Coronary artery (tissue), 2 donors: ENCODE data around the gene ABCC4.
"Not testable (repeated sequence)": the region's sequence is repeated elsewhere in the genome, so short reads cannot be mapped to it uniquely, and the experiment has no call there.

Experiments
- DNase-seq: peaks from one replicate; pipeline ENCODE4 v3.0.0-alpha.2; 2017; ENCODE audit warnings: low spot score
- H3K27ac ChIP-seq, 2 donors: fragments of 200-600 bp; sonication (generic); one replicate each; pipeline ENCODE4 v1.5.1; 2016 to 2019
- H3K4me3 ChIP-seq: fragments of 200-600 bp; sonication (generic); 2 replicates; pipeline ENCODE4 v1.5.1; 2016; ENCODE audit warnings: mild to moderate bottlenecking, moderate library complexity
- TF ChIP-seq, protein P1 (sequence below): fragments of 200-600 bp; sonication (generic); IDR thresholded peaks from one replicate; pipeline ENCODE4 v1.5.1; 2019; ENCODE audit warnings: antibody characterized with exemption

Gene ABCC4

GRCh38 chr13:95195146-95195545, 106.1 kb downstream of the ABCC4 start:
- no peak overlapping the region for H3K27ac ChIP-seq
- no peak for DNase-seq
- TF ChIP-seq, protein P1, sequence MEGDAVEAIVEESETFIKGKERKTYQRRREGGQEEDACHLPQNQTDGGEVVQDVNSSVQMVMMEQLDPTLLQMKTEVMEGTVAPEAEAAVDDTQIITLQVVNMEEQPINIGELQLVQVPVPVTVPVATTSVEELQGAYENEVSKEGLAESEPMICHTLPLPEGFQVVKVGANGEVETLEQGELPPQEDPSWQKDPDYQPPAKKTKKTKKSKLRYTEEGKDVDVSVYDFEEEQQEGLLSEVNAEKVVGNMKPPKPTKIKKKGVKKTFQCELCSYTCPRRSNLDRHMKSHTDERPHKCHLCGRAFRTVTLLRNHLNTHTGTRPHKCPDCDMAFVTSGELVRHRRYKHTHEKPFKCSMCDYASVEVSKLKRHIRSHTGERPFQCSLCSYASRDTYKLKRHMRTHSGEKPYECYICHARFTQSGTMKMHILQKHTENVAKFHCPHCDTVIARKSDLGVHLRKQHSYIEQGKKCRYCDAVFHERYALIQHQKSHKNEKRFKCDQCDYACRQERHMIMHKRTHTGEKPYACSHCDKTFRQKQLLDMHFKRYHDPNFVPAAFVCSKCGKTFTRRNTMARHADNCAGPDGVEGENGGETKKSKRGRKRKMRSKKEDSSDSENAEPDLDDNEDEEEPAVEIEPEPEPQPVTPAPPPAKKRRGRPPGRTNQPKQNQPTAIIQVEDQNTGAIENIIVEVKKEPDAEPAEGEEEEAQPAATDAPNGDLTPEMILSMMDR = no peak
- no peak overlapping the region for H3K4me3 ChIP-seq

DNA sequence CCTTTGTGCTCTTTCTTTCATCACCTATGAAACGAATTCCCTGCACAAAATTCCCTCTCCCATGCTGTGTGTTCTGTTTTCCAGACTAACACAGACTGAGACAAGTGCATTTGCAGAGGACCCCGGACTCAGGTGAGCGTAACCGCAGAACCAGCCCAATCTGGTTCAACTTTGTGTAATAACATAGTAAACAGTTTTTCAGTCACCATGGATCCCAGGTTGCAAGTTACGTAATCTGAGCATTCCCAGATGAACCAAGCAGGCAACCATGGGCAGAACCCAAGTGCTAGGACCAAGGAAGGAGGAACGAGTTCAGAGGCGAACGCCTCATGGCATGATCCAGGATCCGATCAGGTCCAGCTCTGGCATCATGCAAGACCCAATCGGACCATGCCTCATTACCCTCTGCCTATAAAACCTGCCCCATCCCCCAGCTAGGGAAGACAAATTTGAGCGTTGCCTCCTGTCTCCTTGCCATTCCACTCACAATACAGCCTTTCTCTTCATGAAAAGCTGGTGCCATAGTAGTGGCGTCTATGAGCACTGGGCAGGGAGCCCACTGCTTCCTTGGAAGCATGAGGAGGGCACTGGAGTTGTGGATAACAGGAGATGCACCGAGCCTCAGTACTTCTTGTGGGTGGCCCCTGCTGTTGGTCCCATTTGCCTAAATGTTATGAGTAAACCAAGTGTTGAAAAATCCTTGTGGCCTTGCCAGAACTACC, 107.6 kb downstream of the ABCC4 start:
- TF ChIP-seq, protein P1 = no peak
- no peak for DNase-seq
- Histone ChIP-seq H3K27ac (no peak overlapping the region), H3K4me3 (no peak overlapping the region)

GRCh38 chr13:95192998-95193397, 108.3 kb downstream of the ABCC4 start:
- H3K27ac ChIP-seq = no peak overlapping the region
- TF ChIP-seq, protein P1 = no peak
- no peak overlapping the region for H3K4me3 ChIP-seq
- no peak for DNase-seq

DNA sequence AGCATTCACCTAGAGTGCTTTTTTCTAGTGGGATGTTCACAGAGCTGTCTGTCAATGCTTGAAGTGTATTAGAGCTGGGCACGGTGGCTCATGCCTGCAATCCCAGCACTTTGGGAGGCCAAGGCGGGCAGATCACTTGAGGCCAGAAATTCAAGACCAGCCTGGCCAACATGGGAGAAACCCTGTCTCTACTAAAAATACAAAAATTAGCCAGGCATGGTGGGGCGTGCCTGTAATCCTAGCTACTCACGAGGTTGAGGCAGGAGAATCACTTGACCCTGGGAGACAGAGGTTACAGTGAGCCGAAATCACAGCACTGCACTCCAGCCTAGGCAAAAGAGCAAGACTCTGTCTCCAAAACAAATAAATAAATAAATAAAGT, 108.7 kb downstream of the ABCC4 start:
- H3K27ac ChIP-seq, DNase-seq, H3K4me3 ChIP-seq: not testable (repeated sequence)

GRCh38 chr13:95191821-95192563, 109.3 kb downstream of the ABCC4 start:
- TF ChIP-seq, protein P1 = peak; percentile 34
- no peak for DNase-seq
- no peak overlapping the region for H3K4me3 ChIP-seq
- no peak overlapping the region for H3K27ac ChIP-seq

- no peak for DNase-seq
- TF ChIP-seq, protein P1 = no peak
- Histone ChIP-seq H3K27ac (no peak overlapping the region), H3K4me3 (no peak overlapping the region)
Observed at GRCh38 chr13:95188128-95188527, 113.1 kb downstream of the ABCC4 start.

DNA sequence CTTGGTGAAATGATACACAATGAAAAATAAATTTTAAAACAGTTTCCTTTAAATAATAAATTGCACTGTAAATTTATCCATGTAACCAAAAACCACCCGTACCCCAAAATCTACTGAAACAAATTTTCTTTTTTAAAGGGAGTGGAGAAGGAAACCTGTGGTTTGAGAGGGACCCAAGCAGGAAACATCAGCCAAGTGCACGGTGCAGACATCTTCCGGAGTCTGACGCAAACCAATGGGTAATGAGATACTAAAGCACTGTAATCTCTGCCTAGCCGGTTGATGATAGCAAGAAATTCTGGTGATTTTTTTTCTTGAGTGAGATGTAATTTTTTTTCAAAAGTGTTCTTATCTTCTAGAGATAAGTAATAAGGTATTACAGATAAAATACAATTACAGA, 115.4 kb downstream of the ABCC4 start:
- DNase-seq = no peak
- TF ChIP-seq, protein P1 = no peak
- no peak overlapping the region for H3K4me3 ChIP-seq
- no peak overlapping the region for H3K27ac ChIP-seq
